Endothelial cell of umbilical vein (primary cell): ENCODE measurements around the gene CTAG1A. TPM values are rescaled to one million over a fixed set of nuclear protein-coding genes. Genes with fewer than 3 reads are reported as not detected.
"Not testable (repeated sequence)": the region's sequence is repeated elsewhere in the genome, so short reads cannot be mapped to it uniquely, and the experiment has no call there.

Experiments used
- BruUV-seq: library from RNA; stranded (reverse); fragments of 400-500 nt; replicated peaks from 2 replicates; lab custom pipeline; 2021; lab: Mats Ljungman, UMichigan
- CTCF ChIA-PET: fragments of 300-600, 350-600 bp; sonication (Branson Sonifier 250); formaldehyde crosslinking; loops from one replicate; lab custom pipeline; 2021; ENCODE audit warnings: antibody characterized with exemption, inconsistent platforms; lab: Charles Lee
- POLR2A ChIA-PET: fragments of 300-600, 350-600 bp; sonication (Branson Sonifier 250); formaldehyde crosslinking; loops from one replicate; lab custom pipeline; 2021; ENCODE audit warnings: antibody characterized with exemption, inconsistent platforms; lab: Charles Lee
- DNase-seq: peaks from one replicate; pipeline ENCODE4 v3.0.0-alpha.2; 2011; ENCODE audit warnings: low read depth, low spot score
- FAIRE-seq: peaks from 2 replicates; lab custom pipeline; 2011; peaks lifted over from hg19 to GRCh38; lab: Jason Lieb, UNC
- H2AFZ ChIP-seq: 2 replicates; pipeline ENCODE4 v1.6.0; 2012; ENCODE audit warnings: low read depth, low read length, control low read depth, inconsistent platforms
- H3K27ac ChIP-seq: 2 replicates; pipeline ENCODE4 v1.5.1; 2011; ENCODE audit warnings: low read depth, mild to moderate bottlenecking, control low read depth, low read length, moderate library complexity; ENCODE audit not compliant: insufficient read depth
- H3K27me3 ChIP-seq, 2 experiments: 2 replicates each; pipeline versions ENCODE4 v1.6.0 to v1.6.1; 2011; ENCODE audit warnings: low read length in 2 of 2, mixed read lengths in 1 of 2; ENCODE audit not compliant: control insufficient read depth in 2 of 2, insufficient read depth in 2 of 2
- H3K36me3 ChIP-seq, 2 experiments: 2 replicates in 1 of 2; 3 replicates in 1 of 2; pipeline ENCODE4 v1.5.1; 2011; ENCODE audit warnings: low read length in 2 of 2, mild to moderate bottlenecking in 1 of 2, moderate library complexity in 1 of 2; ENCODE audit not compliant: control insufficient read depth in 2 of 2, insufficient read depth in 2 of 2; ENCODE audit errors: extremely low read depth in 1 of 2
- H3K4me1 ChIP-seq: 3 replicates; pipeline ENCODE4 v1.5.1; 2011; ENCODE audit warnings: mild to moderate bottlenecking, low read length; ENCODE audit not compliant: control insufficient read depth, insufficient read depth; ENCODE audit errors: extremely low read depth
- H3K4me2 ChIP-seq: 2 replicates; pipeline ENCODE4 v1.6.1; 2011; ENCODE audit warnings: low read length, control low read depth, mixed read lengths; ENCODE audit not compliant: insufficient read depth
- H3K4me3 ChIP-seq, 3 experiments: fragments of 200-600 bp in 1 of 3; sonication (generic), shearing (Covaris generic) in 1 of 3; replicated peaks in 1 of 3; 2 replicates each; pipeline ENCODE4 v1.5.1; 2011 to 2016; ENCODE audit warnings: control low read depth in 3 of 3, low read length in 3 of 3, mild to moderate bottlenecking in 2 of 3, inconsistent platforms in 1 of 3, low read depth in 1 of 3, moderate library complexity in 1 of 3; ENCODE audit not compliant: insufficient read depth in 1 of 3
- H3K79me2 ChIP-seq: 2 replicates; pipeline ENCODE4 v1.6.0; 2012; ENCODE audit warnings: low read length, inconsistent platforms; ENCODE audit not compliant: control insufficient read depth, insufficient read depth
- H3K9ac ChIP-seq: replicated peaks from 2 replicates; pipeline ENCODE3; 2011; ENCODE audit warnings: low read length, control low read depth; ENCODE audit not compliant: insufficient read depth; ENCODE audit errors: extremely low read depth
- H3K9me1 ChIP-seq: replicated peaks from 3 replicates; pipeline ENCODE4 v1.6.0; 2011; ENCODE audit warnings: mild to moderate bottlenecking, low read length; ENCODE audit not compliant: control insufficient read depth, insufficient read depth; ENCODE audit errors: extremely low read depth
- H3K9me3 ChIP-seq: replicated peaks from 2 replicates; pipeline ENCODE4 v1.5.1; 2012; ENCODE audit warnings: low read length, inconsistent platforms; ENCODE audit not compliant: control insufficient read depth, insufficient read depth
- H4K20me1 ChIP-seq: replicated peaks from 2 replicates; pipeline ENCODE3; 2011; ENCODE audit warnings: mild to moderate bottlenecking, low read length; ENCODE audit not compliant: control insufficient read depth, insufficient read depth; ENCODE audit errors: extremely low read depth
- dilution Hi-C: fragments of 300-500 bp; cut with MboI; formaldehyde crosslinking; loops from one replicate; pipeline ENCODE4 v1.15.0; 2019; ENCODE audit warnings: low sequenced_read_pairs; ENCODE audit not compliant: extremely low pct_ligation_motif_present
- intact Hi-C: fragments of 100-400 bp; cut with micrococcal nuclease; formaldehyde crosslinking; loops from one replicate; pipeline ENCODE4 v1.10.0; 2022
- polyA plus RNA-seq, 4 experiments: library from polyadenylated mRNA; depleted of rRNA in 3 of 4; stranded (reverse) in 3 of 4; unstranded in 1 of 4; fragments of >200 nt; gene quantifications; 2 replicates each; pipeline versions ENCODE4 v1.2.1 to v1.2.3, GENCODE V29; 2011 to 2012; ENCODE audit warnings: missing spikeins in 1 of 4
- total RNA-seq: library from RNA; stranded (reverse); gene quantifications from 2 replicates; pipeline ENCODE4 v1.2.3, GENCODE V29; 2021

Gene CTAG1A
- total and polyA plus RNA-seq, 2 donors (not counting 3 experiments of a cell fraction or from before 2014, with no cell fraction given), result not detected

DNA sequence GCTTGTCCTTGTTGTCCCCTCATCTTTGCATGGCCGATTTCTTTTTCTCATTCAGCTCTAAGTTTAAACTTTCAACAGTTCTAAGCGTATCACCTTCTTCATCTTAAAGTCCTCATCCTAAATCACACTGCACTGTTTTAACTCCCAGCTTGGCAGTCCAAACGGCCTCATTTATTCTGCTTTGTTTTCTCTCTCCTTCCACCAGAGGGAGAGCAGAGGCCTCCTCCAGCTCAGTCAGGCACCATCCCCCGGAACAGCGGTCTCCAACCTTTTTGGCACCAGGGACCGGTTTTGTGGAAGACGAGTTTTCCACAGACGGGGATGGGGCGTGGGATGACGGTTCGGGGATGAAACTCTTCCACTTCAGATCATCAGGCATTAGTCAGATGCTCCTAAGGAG, 14.6 kb upstream of the CTAG1A start:
- H3K4me3 ChIP-seq, H3K27me3 ChIP-seq, CTCF ChIA-PET, dilution Hi-C loops, BruUV-seq, intact Hi-C loops, DNase-seq, H3K36me3 ChIP-seq, H3K4me1 ChIP-seq, H3K9ac ChIP-seq, H2AFZ ChIP-seq, H3K4me2 ChIP-seq, H4K20me1 ChIP-seq, H3K79me2 ChIP-seq, H3K9me3 ChIP-seq, H3K9me1 ChIP-seq, POLR2A ChIA-PET, H3K27ac ChIP-seq: not testable (repeated sequence)
- peak; percentile 87 for FAIRE-seq

DNA sequence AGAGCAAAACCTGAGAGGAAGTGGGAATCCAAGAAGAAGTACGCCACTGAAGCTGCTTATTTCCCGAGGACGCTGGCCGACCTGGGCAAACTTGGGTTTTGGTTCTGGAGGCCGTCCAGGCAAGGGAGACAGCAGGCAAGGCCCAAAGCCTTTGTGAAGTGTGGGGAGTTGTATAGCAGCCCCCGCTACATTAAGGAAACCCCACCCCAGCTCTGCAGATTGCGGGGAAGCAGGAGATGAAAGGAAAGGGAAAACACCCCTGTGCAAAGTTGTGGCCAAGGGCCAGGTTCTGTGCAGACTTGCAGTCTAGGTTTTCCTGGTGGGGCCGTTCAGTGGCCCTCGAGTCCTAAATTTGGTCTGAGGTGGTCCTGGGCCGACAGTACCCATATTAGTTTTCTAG, 11.9 kb upstream of the CTAG1A start:
- intact Hi-C loops, H3K4me1 ChIP-seq, H3K4me2 ChIP-seq, H3K79me2 ChIP-seq, H3K9me1 ChIP-seq, DNase-seq, POLR2A ChIA-PET, H3K27me3 ChIP-seq, H2AFZ ChIP-seq, H3K9ac ChIP-seq, BruUV-seq, CTCF ChIA-PET, H4K20me1 ChIP-seq, H3K4me3 ChIP-seq, H3K36me3 ChIP-seq, H3K27ac ChIP-seq, H3K9me3 ChIP-seq, dilution Hi-C loops: not testable (repeated sequence)
- peak; percentile 38 for FAIRE-seq

DNA sequence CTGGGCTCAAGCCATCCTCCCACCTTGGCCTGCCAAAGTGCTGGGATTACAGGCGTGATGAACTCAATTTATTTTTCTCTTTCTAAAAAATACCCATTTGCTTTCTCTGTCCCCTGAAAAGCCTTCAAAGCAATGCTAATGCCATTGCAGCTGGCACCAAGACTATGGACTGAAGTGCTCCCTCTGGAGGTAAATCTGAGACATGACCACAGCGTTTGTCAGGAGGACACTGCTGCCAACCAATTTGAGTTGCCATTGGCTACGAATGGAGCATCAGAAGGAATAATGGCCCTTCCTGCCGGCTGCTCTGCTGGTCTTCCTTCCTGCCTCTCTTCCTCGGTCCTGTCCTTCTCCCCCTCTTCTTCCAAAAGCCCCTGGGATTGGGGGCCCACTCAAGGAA, 9.9 kb upstream of the CTAG1A start:
- H3K9me3 ChIP-seq, intact Hi-C loops, H3K79me2 ChIP-seq, H3K36me3 ChIP-seq, POLR2A ChIA-PET, H4K20me1 ChIP-seq, H3K4me1 ChIP-seq, H3K27ac ChIP-seq, H3K9me1 ChIP-seq, H3K27me3 ChIP-seq, DNase-seq, BruUV-seq, H3K4me3 ChIP-seq, dilution Hi-C loops, H2AFZ ChIP-seq, H3K9ac ChIP-seq, H3K4me2 ChIP-seq, CTCF ChIA-PET: not testable (repeated sequence)
- peak; percentile 96 for FAIRE-seq

DNA sequence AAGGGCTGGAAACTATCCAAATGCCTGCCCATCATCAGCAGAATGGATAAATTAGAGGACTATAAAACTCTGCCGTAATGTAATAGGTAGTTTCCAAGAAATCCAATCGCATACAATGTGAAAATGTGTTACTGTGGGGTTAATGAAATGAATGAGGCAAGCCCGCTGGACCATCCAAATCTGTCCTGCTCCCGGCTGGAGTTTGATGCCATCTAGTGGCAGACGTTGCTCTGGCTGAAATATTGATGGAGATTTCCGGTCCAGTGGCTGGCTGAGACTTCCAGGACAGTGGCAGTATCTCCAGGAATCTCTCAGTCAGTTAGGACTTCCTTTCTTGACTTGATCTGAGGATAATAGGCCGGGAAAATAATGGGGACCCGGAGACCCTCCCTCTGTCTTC, 1.9 kb upstream of the CTAG1A start:
- BruUV-seq, H2AFZ ChIP-seq, FAIRE-seq, H3K27ac ChIP-seq, CTCF ChIA-PET, H3K4me1 ChIP-seq, H3K79me2 ChIP-seq, H3K9me3 ChIP-seq, intact Hi-C loops, POLR2A ChIA-PET, H3K4me2 ChIP-seq, H3K27me3 ChIP-seq, dilution Hi-C loops, DNase-seq, H3K36me3 ChIP-seq, H3K4me3 ChIP-seq, H3K9me1 ChIP-seq, H4K20me1 ChIP-seq, H3K9ac ChIP-seq: not testable (repeated sequence)
